ENCODE results near the gene THBS1. TPM values are rescaled to one million over a fixed set of nuclear protein-coding genes. Genes with fewer than 3 reads are reported as not detected.

The THBS1 gene
- total RNA-seq, 2 donors from 2014 or later = 162 to 390 TPM

GRCh38 chr15:39639037-39639436 lies 58.2 kb downstream of the THBS1 start:
- TF ChIP-seq CTCF (IDR thresholded peaks at IDR 0.05) = no peak
- Histone ChIP-seq H3K36me3 (no peaks in the 10 kb centered on the region), H3K27me3 (no peaks in the 10 kb centered on the region), H3K4me1 (no peaks in the 10 kb centered on the region), H3K9ac (ENCODE audit: low read depth in 2 of 2, low read length in 2 of 2) (no peak overlapping the region), H3K9me3 (no peaks in the 10 kb centered on the region), H3K4me3 (no peak overlapping the region), H3K27ac (no peak overlapping the region)
- intact Hi-C loops (cut with DNase I) = no loop called here
- DNase-seq = no peak

GRCh38 chr15:39640665-39641064 lies 59.8 kb downstream of the THBS1 start:
- intact Hi-C loops (cut with DNase I) = no loop called here
- TF ChIP-seq CTCF (IDR thresholded peaks at IDR 0.05) = no peak
- no peaks in the 10 kb centered on the region for H3K9me3 ChIP-seq
- H3K27me3 ChIP-seq = no peaks in the 10 kb centered on the region
- H3K4me1 ChIP-seq = no peaks in the 10 kb centered on the region
- H3K36me3 ChIP-seq = no peaks in the 10 kb centered on the region
- peak overlapping the region in 1 of 2 donors; percentile 41 for H3K9ac ChIP-seq (ENCODE audit: low read depth in 2 of 2, low read length in 2 of 2)
- peak; percentile 67 for DNase-seq
- peak overlapping the region; percentile 48 for H3K27ac ChIP-seq
- no peak overlapping the region for H3K4me3 ChIP-seq

GRCh38 chr15:39641191-39641889 lies 60.5 kb downstream of the THBS1 start:
- Histone ChIP-seq H3K36me3 (no peaks in the 10 kb centered on the region), H3K4me3 (no peak overlapping the region), H3K27ac (peak overlapping the region; percentile 48), H3K9ac (ENCODE audit: low read depth in 2 of 2, low read length in 2 of 2) (peak overlapping the region in 1 of 2 donors; percentile 9), H3K27me3 (no peaks in the 10 kb centered on the region), H3K4me1 (no peaks in the 10 kb centered on the region), H3K9me3 (no peaks in the 10 kb centered on the region)
- peak; percentile 60 for DNase-seq
- peak; percentile 21 for TF ChIP-seq CTCF (IDR thresholded peaks at IDR 0.05)
- intact Hi-C loops (cut with DNase I) = no loop called here

- DNase-seq = no peak
- Histone ChIP-seq H3K27ac (peak overlapping the region; percentile 48), H3K27me3 (no peaks in the 10 kb centered on the region), H3K4me3 (no peak overlapping the region), H3K9ac (ENCODE audit: low read depth in 2 of 2, low read length in 2 of 2) (no peak overlapping the region), H3K9me3 (no peaks in the 10 kb centered on the region), H3K36me3 (no peaks in the 10 kb centered on the region), H3K4me1 (no peaks in the 10 kb centered on the region)
- intact Hi-C loops (cut with DNase I) = no loop called here
- no peak for TF ChIP-seq CTCF (IDR thresholded peaks at IDR 0.05)
Measured at GRCh38 chr15:39642011-39642640, 61.2 kb downstream of the THBS1 start.

- Histone ChIP-seq H3K4me1 (no peaks in the 10 kb centered on the region), H3K36me3 (no peaks in the 10 kb centered on the region), H3K27ac (no peak overlapping the region), H3K4me3 (no peak overlapping the region), H3K27me3 (no peaks in the 10 kb centered on the region), H3K9ac (ENCODE audit: low read depth in 2 of 2, low read length in 2 of 2) (no peak overlapping the region), H3K9me3 (no peaks in the 10 kb centered on the region)
- intact Hi-C loops (cut with DNase I) = no loop called here
- TF ChIP-seq CTCF (IDR thresholded peaks at IDR 0.05) = no peak
- no peak for DNase-seq
Measured at GRCh38 chr15:39643727-39644126, 62.8 kb downstream of the THBS1 start.

All from colonic mucosa (tissue), 4 donors.